SKM-1 treated with dmso at 0.1 percent for 144 hours (cell line): ENCODE measurements around the gene PSMG3.
A peak's percentile ranks its signal among the peaks of the same experiment; 100 is the strongest.

ENCODE experiments used
- DNase-seq: peaks from one replicate; lab custom pipeline; 2025; ENCODE audit not compliant: unreplicated experiment; lab: John Stamatoyannopoulos, UW

PSMG3 gene

GRCh38 chr7:1580422-1581030, 10.7 kb upstream of the PSMG3 start:
- DNase-seq: no peak

- peak; percentile 58 for DNase-seq
These were observed 9.9 kb upstream of the PSMG3 start for GRCh38 chr7:1579481-1580421.

DNA sequence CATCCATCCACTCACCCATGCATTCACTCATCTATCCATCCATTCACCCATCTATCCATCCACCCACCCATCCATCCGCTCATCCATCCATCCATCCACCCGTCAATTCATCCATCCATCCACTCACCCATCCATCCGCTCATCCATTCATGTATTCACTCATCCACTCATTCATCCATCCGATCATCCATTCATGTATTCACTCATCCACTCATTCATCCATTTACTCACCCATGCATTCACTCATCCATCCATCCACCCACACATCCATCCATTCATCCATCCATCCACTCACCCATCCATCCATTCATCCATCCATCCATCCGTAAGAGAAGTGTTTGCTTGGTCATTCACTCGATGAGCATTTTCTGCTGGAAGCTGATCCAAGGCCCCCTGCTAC, 8.7 kb upstream of the PSMG3 start:
- no peak for DNase-seq

DNA sequence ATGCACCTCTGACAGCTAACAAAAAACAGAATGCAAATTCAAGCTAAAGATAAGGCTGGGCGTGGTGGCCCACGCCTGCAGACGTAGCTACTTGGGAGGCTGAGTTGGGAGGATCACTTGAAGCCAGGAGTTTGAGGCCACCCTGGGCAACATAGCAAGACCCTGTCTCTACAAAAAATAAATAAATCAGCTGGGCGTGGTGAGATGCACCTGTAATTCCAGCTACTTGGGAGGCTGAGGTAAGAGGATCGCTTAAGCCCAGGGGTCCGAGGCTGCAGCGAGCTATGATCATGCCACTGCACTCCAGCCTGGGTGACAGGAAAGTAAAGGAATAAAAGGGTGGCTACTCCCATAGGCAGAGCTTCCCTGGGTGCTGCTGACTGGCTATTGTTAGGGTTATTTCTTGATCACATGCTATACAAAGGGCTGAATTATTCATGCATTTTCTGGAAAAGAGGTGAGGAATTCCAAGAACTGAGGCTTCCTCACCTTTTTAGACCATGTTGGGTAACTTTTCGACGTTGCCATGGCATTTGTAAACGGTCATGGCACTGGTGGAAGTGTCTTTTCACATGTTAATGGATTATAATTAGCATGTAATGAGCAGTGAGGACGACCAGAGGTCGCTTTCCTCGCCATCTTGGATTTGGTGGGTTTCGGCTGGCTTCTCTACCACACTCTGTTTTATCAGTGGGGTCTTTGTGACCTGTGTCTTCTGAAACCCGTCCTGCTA, 6.9 kb upstream of the PSMG3 start:
- no peak for DNase-seq

- no peak for DNase-seq
These were observed 6.0 kb upstream of the PSMG3 start for GRCh38 chr7:1575809-1576208.

- no peak for DNase-seq
These were observed 2.4 kb upstream of the PSMG3 start for GRCh38 chr7:1572111-1572822.

DNA sequence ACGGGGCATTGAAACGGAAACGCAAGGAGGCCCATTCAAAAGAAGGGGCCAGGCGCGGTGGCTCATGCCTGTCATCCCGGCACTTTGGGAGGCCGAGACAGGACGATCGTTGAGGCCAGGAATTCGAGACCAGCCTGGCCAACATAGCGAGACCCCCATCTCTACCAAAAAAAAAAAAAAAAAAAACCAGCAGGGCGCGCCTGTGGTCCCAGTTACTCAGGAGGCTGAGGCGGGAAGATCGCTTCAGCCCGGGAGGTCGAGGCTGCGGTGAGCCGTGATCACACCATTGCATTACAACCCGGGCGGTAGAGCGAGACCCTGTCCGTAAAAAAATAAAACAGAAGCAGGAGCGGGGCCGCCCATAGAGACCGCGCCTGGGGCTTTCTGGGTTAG, 396 bp downstream of the PSMG3 start:
- DNase-seq: no peak

- DNase-seq: no peak
These were observed 816 bp downstream of the PSMG3 start for GRCh38 chr7:1569016-1569415.

- DNase-seq: no peak
These were observed 1.8 kb downstream of the PSMG3 start for GRCh38 chr7:1567896-1568510.

- no peak for DNase-seq
These were observed 2.6 kb downstream of the PSMG3 start for GRCh38 chr7:1567049-1567771.

GRCh38 chr7:1566687-1567048, 3.2 kb downstream of the PSMG3 start:
- no peak for DNase-seq

- DNase-seq: no peak
These were observed 5.2 kb downstream of the PSMG3 start for GRCh38 chr7:1564603-1565022.

- DNase-seq: no peak
These were observed 5.7 kb downstream of the PSMG3 start for GRCh38 chr7:1563981-1564602.

- no peak for DNase-seq
These were observed 7.2 kb downstream of the PSMG3 start for GRCh38 chr7:1562597-1563051.

GRCh38 chr7:1562116-1562515, 7.7 kb downstream of the PSMG3 start:
- no peak for DNase-seq

DNA sequence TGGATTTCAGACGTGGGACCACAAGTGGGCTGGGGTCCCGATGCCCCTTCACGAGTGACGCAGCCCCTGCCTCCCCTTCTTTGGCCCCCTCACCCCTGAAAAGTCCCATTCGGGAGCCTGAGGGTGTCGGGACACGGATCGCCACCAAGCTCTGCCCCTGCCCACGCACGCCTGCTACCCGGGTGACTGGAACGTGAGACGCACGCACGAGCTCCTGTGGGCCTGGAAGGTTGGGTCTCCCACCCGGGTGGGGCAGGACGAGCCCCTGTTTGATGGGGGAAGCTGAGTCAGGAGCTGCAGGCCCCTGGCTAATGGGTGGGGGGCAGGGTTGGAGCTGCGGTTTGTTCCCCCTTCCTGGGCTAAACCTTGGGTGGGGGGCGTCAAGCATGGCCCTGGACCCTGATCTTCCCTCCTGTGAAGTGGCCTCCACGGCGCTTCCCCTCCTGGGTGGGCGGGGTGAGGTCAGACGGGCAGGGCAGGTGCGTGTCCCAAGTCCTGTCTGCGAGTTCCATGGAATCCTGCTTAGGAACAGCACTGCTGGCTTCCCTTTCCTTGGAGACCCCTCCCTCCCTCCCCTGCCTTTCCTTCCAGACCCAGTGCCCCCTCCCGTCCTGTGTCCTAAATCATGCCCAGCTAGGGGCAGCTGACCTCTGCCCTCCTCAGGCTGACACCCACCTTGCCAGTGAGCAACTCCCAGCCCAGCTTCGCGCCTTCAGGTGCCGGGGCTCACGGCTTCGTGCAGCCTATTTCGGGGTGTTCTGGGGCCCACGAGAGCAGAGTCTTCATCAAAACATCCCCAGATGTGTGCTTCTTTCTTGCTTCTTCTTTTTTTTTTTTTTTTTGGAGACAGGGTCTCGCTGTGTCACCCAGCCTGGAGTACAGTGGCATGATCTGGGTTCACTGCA, 8.5 kb downstream of the PSMG3 start:
- DNase-seq: no peak

- DNase-seq: no peak
These were observed 9.2 kb downstream of the PSMG3 start for GRCh38 chr7:1560620-1561031.
